ENCODE measurements around the gene MAP10.
"Not testable (repeated sequence)": the region's sequence is repeated elsewhere in the genome, so short reads cannot be mapped to it uniquely, and the experiment has no call there.

Gene MAP10

GRCh38 chr1:232785630-232786029, 19.6 kb upstream of the MAP10 start:
- H3K27ac ChIP-seq (ENCODE audit: low read depth, low read length); H3K4me2 ChIP-seq (ENCODE audit: low read length); H3K36me3 ChIP-seq (ENCODE audit: control insufficient read depth in 1 of 2, insufficient read depth in 2 of 2, low read length in 2 of 2); H2BK12ac ChIP-seq (ENCODE audit: low read length); H4K91ac ChIP-seq (ENCODE audit: low read depth, low read length); H4K8ac ChIP-seq (ENCODE audit: low read depth, low read length); H3K4me3 ChIP-seq (ENCODE audit: low read depth, low read length); H3K9ac ChIP-seq (ENCODE audit: low read length); H3K4me1 ChIP-seq (ENCODE audit: control insufficient read depth in 1 of 2, insufficient read depth in 2 of 2, low read length in 2 of 2); DNase-seq; H4K12ac ChIP-seq (ENCODE audit: low read depth, low read length); H3K4ac ChIP-seq (ENCODE audit: low read depth, low read length); H3K18ac ChIP-seq (ENCODE audit: low read length); H3K79me2 ChIP-seq (ENCODE audit: control insufficient read depth, insufficient read depth, low read length, poor library complexity); H2AFZ ChIP-seq (ENCODE audit: insufficient read depth, low read length, poor library complexity); H3K27me3 ChIP-seq (ENCODE audit: insufficient read depth, low read length); H2BK5ac ChIP-seq (ENCODE audit: low read depth, low read length, poor library complexity); H2BK120ac ChIP-seq (ENCODE audit: insufficient read depth, low read length, poor library complexity); H3K79me1 ChIP-seq (ENCODE audit: low read length); H3K9me3 ChIP-seq (ENCODE audit: insufficient read depth, low read depth, low read length); H3K14ac ChIP-seq (ENCODE audit: low read length); H2AK5ac ChIP-seq (ENCODE audit: low read length); H3K23ac ChIP-seq (ENCODE audit: low read length): not testable (repeated sequence)
- WGBS (ENCODE audit: extremely low coverage, insufficient coverage, insufficient read length): no CpG with 5 or more reads among the region's 1 CpG

DNA sequence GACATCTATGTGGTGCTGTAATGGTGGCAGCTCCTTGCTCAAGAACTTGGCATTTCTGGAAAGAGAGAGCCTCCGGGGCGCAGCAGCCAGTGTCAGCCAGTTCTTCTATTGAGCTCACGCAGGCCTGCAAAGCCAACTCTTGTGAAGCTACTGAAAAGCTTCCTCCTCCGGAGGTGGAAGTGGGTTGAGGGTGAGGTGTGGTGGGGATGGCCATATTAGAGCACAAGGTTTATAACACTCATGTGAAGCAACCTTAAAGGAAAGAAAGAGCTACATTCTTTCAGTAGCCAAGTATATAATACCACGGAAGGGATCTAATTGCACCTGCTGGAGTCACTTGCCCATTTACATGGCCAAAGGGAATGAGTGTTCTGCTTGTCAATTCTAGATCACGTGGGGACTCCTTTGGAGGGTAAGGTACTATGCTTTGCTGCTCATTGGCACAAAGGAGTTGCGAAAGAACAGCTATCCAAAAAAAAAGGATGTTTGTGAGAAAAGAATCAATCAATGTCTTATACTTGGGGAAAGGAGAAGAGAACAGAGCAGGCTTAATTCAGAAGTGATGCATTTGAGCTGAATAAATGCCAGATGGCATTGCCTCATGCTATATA, 18.3 kb upstream of the MAP10 start:
- H4K12ac ChIP-seq (ENCODE audit: low read depth, low read length): no peak overlapping the region
- H3K27ac ChIP-seq (ENCODE audit: low read depth, low read length): no peak overlapping the region
- no peaks in the 10 kb centered on the region for H3K9me3 ChIP-seq (ENCODE audit: insufficient read depth, low read depth, low read length)
- no peak overlapping the region for H3K14ac ChIP-seq (ENCODE audit: low read length)
- no peak overlapping the region for H2AFZ ChIP-seq (ENCODE audit: insufficient read depth, low read length, poor library complexity)
- H4K91ac ChIP-seq (ENCODE audit: low read depth, low read length): no peak overlapping the region
- H2BK12ac ChIP-seq (ENCODE audit: low read length): no peak overlapping the region
- no peaks in the 10 kb centered on the region for H3K27me3 ChIP-seq (ENCODE audit: insufficient read depth, low read length)
- no peak overlapping the region for H3K4me3 ChIP-seq (ENCODE audit: low read depth, low read length)
- H2BK120ac ChIP-seq (ENCODE audit: insufficient read depth, low read length, poor library complexity): no peak overlapping the region
- H3K23ac ChIP-seq (ENCODE audit: low read length): no peak overlapping the region
- H3K18ac ChIP-seq (ENCODE audit: low read length): no peak overlapping the region
- H3K79me1 ChIP-seq (ENCODE audit: low read length): no peaks in the 10 kb centered on the region
- no peak overlapping the region for H3K4ac ChIP-seq (ENCODE audit: low read depth, low read length)
- H3K4me1 ChIP-seq (ENCODE audit: control insufficient read depth in 1 of 2, insufficient read depth in 2 of 2, low read length in 2 of 2): no peaks in the 10 kb centered on the region
- no peak overlapping the region for H2BK5ac ChIP-seq (ENCODE audit: low read depth, low read length, poor library complexity)
- no peak for DNase-seq
- H3K36me3 ChIP-seq (ENCODE audit: control insufficient read depth in 1 of 2, insufficient read depth in 2 of 2, low read length in 2 of 2): no peaks in the 10 kb centered on the region
- no peak overlapping the region for H4K8ac ChIP-seq (ENCODE audit: low read depth, low read length)
- no peaks in the 10 kb centered on the region for H3K79me2 ChIP-seq (ENCODE audit: control insufficient read depth, insufficient read depth, low read length, poor library complexity)
- no CpG with 5 or more reads among the region's 7 CpGs for WGBS (ENCODE audit: extremely low coverage, insufficient coverage, insufficient read length)
- H3K9ac ChIP-seq (ENCODE audit: low read length): no peak overlapping the region
- no peak overlapping the region for H3K4me2 ChIP-seq (ENCODE audit: low read length)
- H2AK5ac ChIP-seq (ENCODE audit: low read length): no peak overlapping the region

- no peaks in the 10 kb centered on the region for H3K27me3 ChIP-seq (ENCODE audit: insufficient read depth, low read length)
- H2BK5ac ChIP-seq (ENCODE audit: low read depth, low read length, poor library complexity): no peak overlapping the region
- H4K91ac ChIP-seq (ENCODE audit: low read depth, low read length): no peak overlapping the region
- H2BK120ac ChIP-seq (ENCODE audit: insufficient read depth, low read length, poor library complexity): no peak overlapping the region
- no peaks in the 10 kb centered on the region for H3K36me3 ChIP-seq (ENCODE audit: control insufficient read depth in 1 of 2, insufficient read depth in 2 of 2, low read length in 2 of 2)
- no peak overlapping the region for H3K4me2 ChIP-seq (ENCODE audit: low read length)
- H3K18ac ChIP-seq (ENCODE audit: low read length): no peak overlapping the region
- H3K27ac ChIP-seq (ENCODE audit: low read depth, low read length): no peak overlapping the region
- no peak overlapping the region for H2AK5ac ChIP-seq (ENCODE audit: low read length)
- no peak overlapping the region for H2BK12ac ChIP-seq (ENCODE audit: low read length)
- DNase-seq: no peak
- no peak overlapping the region for H3K9ac ChIP-seq (ENCODE audit: low read length)
- H3K4me1 ChIP-seq (ENCODE audit: control insufficient read depth in 1 of 2, insufficient read depth in 2 of 2, low read length in 2 of 2): no peaks in the 10 kb centered on the region
- H3K4me3 ChIP-seq (ENCODE audit: low read depth, low read length): no peak overlapping the region
- H3K79me2 ChIP-seq (ENCODE audit: control insufficient read depth, insufficient read depth, low read length, poor library complexity): no peaks in the 10 kb centered on the region
- no peaks in the 10 kb centered on the region for H3K79me1 ChIP-seq (ENCODE audit: low read length)
- no peak overlapping the region for H4K8ac ChIP-seq (ENCODE audit: low read depth, low read length)
- H3K4ac ChIP-seq (ENCODE audit: low read depth, low read length): no peak overlapping the region
- H3K9me3 ChIP-seq (ENCODE audit: insufficient read depth, low read depth, low read length): peaks cover 3% of the 10 kb centered on the region
- no CpG with 5 or more reads among the region's 7 CpGs for WGBS (ENCODE audit: extremely low coverage, insufficient coverage, insufficient read length)
- H4K12ac ChIP-seq (ENCODE audit: low read depth, low read length): no peak overlapping the region
- no peak overlapping the region for H3K23ac ChIP-seq (ENCODE audit: low read length)
- no peak overlapping the region for H2AFZ ChIP-seq (ENCODE audit: insufficient read depth, low read length, poor library complexity)
- H3K14ac ChIP-seq (ENCODE audit: low read length): no peak overlapping the region
Measured at GRCh38 chr1:232788235-232788872, 16.9 kb upstream of the MAP10 start.

DNA sequence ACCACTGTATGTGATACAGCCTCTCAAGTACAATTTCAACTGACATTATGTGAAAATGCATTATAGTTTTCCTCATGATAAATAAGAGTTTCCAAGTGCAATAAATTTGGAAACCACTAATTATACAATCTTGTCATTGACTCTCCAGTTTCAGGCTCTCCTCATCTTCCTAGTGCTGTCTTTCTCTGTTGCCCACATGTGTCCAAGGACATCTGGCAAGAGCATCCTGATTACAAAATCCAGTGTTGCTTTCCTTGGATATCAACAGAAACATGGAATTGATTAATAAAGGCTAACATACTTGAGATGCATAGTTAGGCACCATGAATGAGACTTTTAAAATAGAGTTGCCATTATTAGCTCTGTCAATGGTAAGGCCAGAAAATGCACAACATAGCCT, 15.6 kb upstream of the MAP10 start:
- Histone ChIP-seq H3K18ac (ENCODE audit: low read length) (no peak overlapping the region), H4K12ac (ENCODE audit: low read depth, low read length) (no peak overlapping the region), H4K8ac (ENCODE audit: low read depth, low read length) (no peak overlapping the region), H3K4me3 (ENCODE audit: low read depth, low read length) (no peak overlapping the region), H3K79me2 (ENCODE audit: control insufficient read depth, insufficient read depth, low read length, poor library complexity) (no peaks in the 10 kb centered on the region), H3K14ac (ENCODE audit: low read length) (no peak overlapping the region), H3K79me1 (ENCODE audit: low read length) (no peaks in the 10 kb centered on the region), H3K23ac (ENCODE audit: low read length) (no peak overlapping the region), H3K9me3 (ENCODE audit: insufficient read depth, low read depth, low read length) (peaks cover 3% of the 10 kb centered on the region), H2BK12ac (ENCODE audit: low read length) (no peak overlapping the region), H2AFZ (ENCODE audit: insufficient read depth, low read length, poor library complexity) (no peak overlapping the region), H3K4me2 (ENCODE audit: low read length) (no peak overlapping the region), H3K27ac (ENCODE audit: low read depth, low read length) (no peak overlapping the region), H3K4ac (ENCODE audit: low read depth, low read length) (no peak overlapping the region), H2BK120ac (ENCODE audit: insufficient read depth, low read length, poor library complexity) (no peak overlapping the region), H3K36me3 (ENCODE audit: control insufficient read depth in 1 of 2, insufficient read depth in 2 of 2, low read length in 2 of 2) (no peaks in the 10 kb centered on the region), H3K9ac (ENCODE audit: low read length) (no peak overlapping the region), H3K27me3 (ENCODE audit: insufficient read depth, low read length) (no peaks in the 10 kb centered on the region), H2BK5ac (ENCODE audit: low read depth, low read length, poor library complexity) (no peak overlapping the region), H4K91ac (ENCODE audit: low read depth, low read length) (no peak overlapping the region), H2AK5ac (ENCODE audit: low read length) (no peak overlapping the region), H3K4me1 (ENCODE audit: control insufficient read depth in 1 of 2, insufficient read depth in 2 of 2, low read length in 2 of 2) (no peaks in the 10 kb centered on the region)
- DNase-seq: no peak

Measured in trophoblast cell (in vitro differentiated cells and primary cell).